Measurements from ENCODE around the gene KDM7A.

Gene KDM7A

GRCh38 chr7:140081774-140082425, 94.9 kb downstream of the KDM7A start:
- no peak for DNase-seq

- no peak for DNase-seq
These were observed 95.9 kb downstream of the KDM7A start for GRCh38 chr7:140080919-140081318.

- DNase-seq = no peak
These were observed 97.7 kb downstream of the KDM7A start for GRCh38 chr7:140079121-140079536.

GRCh38 chr7:140078392-140078791, 98.4 kb downstream of the KDM7A start:
- DNase-seq = no peak

GRCh38 chr7:140074780-140075179, 102.0 kb downstream of the KDM7A start:
- no peak for DNase-seq

GRCh38 chr7:140070546-140070945, 106.2 kb downstream of the KDM7A start:
- DNase-seq = no peak

DNA sequence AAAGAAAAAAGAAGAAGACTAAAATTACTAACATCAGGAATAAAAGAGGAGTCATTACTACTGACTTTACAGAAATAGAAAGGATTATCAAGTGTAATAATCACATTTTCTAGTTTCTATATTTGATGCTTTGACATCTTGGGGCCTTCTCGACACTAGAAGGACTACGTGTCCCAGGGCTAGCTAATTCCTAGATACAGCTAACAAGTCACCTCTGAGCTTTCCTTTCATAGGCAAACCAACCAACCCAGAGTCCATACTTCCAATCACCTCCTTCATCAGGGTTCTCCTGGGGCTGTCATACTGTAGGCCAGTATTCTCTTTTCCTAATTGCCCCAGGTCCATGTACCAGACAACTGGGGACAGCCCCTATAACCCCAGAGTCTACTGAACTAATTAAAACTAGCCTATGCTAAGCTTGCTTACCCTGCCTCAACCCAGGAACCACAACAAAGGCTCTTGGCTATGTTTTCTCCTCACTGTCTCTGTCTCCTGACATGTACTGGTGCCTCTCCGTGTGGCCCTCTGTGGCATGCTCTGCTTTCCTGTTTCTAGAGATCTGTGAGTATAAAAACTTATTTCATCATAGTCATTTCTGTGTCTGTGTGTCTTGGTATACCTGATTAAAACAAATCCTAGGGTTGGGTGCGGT, 107.4 kb downstream of the KDM7A start:
- DNase-seq = no peak

- no peak for DNase-seq
These were observed 108.8 kb downstream of the KDM7A start for GRCh38 chr7:140068033-140068432.

- DNase-seq = no peak
These were observed 109.7 kb downstream of the KDM7A start for GRCh38 chr7:140067052-140067451.

- DNase-seq = peak; percentile 89
These were observed 114.1 kb downstream of the KDM7A start, which contains the start of gene PARP12 for GRCh38 chr7:140062528-140063299. TSS of gene PARP12 (minus strand) at chr7:140062951. CDS start at chr7:140062847, 104 bp downstream.

DNA sequence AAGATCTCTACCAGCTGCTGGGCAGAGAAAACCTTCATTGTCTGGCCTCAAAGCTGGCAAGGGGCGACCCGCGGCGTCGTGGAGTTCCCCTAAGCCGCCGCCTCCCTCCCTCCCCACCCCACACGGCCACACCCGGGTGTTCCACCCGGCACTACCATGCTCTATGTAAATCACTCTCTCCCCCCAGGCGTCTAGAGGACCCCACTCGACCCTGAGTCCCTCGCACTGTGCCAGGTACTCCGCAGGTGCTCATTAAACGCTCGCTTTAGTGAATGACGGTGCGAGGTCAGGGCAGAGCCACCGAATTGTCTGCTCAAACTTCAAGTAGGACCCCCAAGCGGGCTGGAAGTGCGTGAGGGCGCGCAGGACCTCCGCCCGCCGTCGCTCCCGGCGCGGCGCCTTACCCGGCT, 114.7 kb downstream of the KDM7A start:
- no peak for DNase-seq

- DNase-seq = no peak
These were observed 115.2 kb downstream of the KDM7A start for GRCh38 chr7:140061607-140061930.

DNA sequence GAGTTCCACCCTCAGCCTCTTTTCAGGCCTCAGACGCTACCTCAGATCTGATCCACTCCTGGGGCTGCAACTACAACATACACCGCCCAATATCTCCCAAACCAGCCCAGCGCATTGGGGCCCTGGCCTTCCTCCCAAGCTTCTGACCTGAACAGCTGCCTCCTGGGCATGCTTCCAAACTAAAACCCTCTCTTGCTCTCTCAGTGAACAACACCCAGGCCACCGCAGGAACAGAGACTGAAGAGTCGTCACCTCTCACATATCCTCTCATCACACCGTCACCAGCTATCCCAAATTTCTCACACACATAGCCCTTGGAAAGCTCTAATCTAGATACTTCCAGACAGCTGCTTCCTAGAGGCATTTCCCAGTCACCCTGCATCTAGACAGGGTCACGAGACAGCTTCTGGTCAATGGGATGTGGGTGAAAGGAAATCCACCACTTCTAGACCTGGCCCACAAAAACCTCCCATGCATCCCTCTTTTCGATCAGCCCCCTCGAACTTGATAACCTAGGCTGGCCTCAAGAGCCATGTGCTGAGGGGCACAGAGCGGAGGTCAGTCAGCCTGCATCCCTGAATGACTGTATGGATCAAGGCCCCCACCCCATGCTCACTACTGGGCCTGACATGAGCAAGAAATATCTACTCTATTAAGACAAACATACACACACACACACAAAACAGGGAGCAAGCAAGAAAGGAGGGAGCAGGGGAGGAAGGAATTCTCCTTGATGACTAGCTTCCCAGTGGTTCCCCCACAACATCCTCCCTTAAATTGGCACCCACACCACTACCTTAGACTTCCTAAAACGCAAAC, 115.8 kb downstream of the KDM7A start:
- peak; percentile 24 for DNase-seq

DNA sequence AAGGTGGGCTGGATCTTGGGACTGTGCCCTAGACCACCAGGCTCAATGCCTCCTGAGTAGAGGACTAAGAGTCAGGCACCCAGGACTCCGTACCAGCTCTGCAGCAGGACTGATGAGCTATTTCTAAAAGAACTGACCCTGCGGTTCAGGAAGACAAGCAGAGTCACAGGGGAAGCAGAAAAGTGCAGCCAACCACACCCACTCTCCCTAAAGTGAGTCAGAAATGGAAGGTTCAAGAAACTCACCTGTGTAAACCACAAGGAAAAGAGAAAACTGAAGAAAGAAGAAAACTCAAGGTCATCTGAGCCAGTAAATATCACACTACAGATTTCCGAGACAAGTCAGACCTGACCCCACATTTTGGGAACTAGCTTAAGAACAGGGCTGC, 116.5 kb downstream of the KDM7A start:
- DNase-seq = no peak

DNA sequence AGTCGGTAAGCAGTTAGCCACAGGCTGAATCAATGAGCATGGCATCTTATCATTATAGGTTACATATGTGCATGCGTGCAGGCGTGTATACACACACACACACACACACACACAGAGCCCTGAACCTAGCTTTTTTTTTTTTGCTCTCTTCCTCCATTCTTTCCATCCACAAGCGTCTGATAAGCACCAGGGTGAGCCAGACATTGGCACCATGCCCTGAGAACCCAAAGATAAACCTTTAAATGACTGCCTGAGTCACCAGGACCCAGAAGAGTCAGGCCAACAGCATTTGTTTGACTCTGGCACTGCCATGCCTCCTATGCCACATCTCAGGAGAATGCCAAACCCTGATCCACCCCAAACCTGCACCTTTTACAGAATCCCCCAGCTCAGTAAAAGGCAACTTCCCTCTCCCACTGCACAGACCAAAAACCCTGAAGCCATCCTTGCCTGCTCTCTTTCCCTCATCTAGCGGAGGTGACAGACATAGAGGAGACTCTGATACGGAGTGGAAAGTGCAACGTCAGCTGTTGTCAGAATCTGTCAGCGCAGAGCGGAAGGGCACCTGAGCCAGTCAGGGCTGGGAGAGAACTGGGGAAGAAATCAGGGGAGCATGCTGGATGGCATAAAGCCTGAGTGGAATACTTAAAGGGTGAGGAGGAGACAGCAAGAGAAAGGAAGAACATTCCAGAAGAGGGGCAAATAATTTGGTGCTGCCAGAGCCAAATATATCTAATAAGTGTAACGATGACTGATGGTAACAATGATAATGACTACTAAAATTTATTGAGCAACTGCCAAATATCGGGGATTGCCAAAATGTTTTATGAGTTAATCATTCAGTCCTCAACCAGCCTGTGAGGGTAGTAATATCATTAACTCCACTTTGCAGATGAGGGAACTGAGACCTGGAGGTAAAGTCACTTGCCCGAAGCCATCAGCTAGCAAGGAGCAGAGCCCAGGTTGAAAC, 117.2 kb downstream of the KDM7A start:
- peak; percentile 32 for DNase-seq

GRCh38 chr7:140058517-140058916, 118.3 kb downstream of the KDM7A start:
- no peak for DNase-seq

DNA sequence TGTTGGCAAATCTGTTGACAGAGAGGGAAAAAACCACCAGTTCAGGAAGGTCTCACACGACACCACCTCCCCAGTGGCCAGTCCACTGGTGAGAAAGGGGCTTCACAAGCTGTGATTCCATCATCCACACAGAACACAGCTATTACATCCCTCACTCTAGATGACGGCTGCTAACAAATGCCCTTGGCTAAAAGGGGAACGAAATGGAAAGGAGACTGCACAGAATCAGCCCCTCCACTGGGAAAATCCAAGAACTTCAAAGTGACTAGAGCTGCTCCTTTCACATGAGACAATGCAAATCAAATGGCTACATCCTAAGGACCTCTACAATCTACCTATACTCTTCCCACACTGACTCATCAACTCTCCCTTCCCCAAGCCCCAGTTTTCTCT, 119.6 kb downstream of the KDM7A start:
- no peak for DNase-seq

DNA sequence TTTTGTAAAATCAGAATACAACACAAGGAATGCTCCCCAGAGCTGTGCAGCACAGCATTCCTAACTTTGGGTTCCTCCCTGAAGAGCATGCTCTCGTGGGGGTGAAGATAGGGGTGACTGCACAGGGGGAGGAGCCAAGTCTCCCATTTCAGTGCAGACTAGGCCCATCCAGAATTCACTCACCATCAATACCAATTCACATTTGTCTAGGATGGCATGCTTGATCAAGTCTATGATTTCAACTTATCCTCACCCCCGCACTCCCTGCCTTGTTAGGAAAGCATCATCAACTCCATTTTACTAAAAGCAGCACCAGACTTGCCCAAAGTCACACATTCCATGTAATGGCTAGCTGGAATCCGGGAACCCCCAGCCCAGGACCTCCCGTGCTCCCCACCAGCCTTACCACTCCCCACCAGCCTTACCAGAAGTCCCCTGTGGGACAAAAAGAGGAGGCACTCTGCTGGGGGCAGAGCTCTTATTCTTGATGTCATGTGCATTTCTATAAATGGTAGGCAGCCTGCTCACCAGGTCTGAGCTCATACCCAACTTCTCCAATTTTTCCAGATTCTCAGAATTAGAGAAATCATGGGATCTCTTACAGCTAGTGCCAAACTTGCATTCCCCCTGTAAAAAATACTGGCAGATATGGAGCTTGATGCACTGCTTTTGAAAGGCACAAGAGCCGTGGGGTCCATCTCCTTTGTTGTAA, 120.2 kb downstream of the KDM7A start:
- DNase-seq = no peak

GRCh38 chr7:140055833-140056232, 121.0 kb downstream of the KDM7A start:
- DNase-seq = no peak

- DNase-seq = no peak
These were observed 122.0 kb downstream of the KDM7A start for GRCh38 chr7:140054751-140055150.

GRCh38 chr7:140053812-140054539, 122.8 kb downstream of the KDM7A start:
- no peak for DNase-seq
